ENCODE results near the gene TSPAN14. TPM values are rescaled to one million over a fixed set of nuclear protein-coding genes. Genes with fewer than 3 reads are reported as not detected.

The TSPAN14 gene
- total RNA-seq, 4 donors from 2014 or later: 37.1 to 110 (median 66.1) TPM

DNA sequence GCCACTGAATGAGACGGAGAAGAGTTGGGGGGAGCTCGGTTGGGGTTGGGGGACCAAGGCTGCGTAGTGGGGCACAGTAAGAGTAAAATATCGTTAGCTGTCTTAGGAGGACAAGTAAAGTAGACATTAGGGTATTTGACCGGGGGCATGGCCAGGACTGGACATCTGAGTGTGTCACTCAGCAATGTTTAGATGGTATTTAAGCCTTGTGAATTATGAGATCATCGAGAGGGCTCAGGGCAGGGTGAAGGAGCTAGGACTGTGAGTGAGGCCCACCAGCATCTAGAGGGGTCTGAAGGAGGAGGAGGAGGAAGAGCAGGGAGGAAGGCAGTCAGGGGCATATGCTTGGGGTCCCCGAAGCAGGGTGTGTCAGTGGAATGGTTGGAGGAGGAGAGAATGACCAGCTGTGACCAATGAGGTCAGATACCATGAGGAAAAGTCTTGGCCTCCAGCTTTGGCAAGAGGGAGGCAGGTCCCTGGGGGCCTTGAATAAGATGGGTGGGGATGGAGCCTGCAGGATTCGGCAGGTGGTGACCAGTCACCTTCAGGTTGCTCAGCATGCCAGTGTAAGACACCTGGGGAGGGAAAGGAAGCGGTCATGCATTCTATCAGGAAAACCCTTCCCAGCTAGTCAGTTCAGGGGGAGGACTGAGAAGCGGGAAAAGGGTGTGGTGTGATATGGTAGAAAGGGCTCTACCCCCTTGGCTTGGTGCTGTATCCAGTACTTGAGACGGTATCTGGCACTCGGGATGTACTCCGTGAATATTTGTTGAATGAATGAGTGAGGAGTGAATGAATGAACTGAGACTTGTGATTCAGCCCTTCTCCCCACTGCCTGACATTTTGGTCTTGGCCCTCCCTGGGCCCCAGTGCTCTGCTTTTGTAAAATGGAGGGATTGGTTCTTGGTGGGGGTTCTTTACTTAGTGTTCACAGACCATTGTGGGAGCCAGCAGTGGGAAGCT lies 48.8 kb downstream of the TSPAN14 start:
- peaks cover 16 to 22% of the 10 kb centered on the region in 2 donors for H3K4me1 ChIP-seq

DNA sequence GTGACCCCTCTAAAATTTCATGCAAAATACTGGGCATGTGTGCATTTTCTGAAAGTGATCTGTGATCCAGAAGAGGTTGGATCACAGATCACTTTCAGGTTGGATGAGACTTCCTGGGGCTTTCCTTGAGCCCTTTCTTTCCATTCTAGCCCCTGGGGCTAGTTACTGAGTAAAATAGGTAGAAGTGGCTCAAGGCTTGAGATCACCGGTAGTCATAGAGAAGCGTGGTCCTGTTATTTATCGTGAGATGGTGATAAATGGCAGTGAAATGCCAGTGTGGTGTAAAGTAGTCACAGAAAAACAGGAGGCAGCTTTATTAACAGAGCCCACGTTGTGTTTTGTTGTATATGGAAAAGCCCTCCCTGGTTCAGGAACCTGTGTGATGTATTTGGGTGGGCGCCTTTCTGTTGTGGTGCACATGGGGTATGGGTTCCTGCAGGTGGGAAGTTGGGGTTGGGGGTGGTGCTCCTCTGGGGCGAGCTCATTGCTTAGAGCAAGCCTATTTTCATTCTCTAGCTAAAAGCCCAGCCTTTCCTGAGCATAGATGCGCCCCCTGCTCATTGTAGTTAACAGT lies 49.6 kb downstream of the TSPAN14 start:
- no peaks in the 10 kb centered on the region for H3K27me3 ChIP-seq
- no peaks in the 10 kb centered on the region for H3K9me3 ChIP-seq
- DNase-seq: no peak
- peaks cover 9 to 23% of the 10 kb centered on the region in 2 donors for H3K4me1 ChIP-seq
- TF ChIP-seq, protein P1, sequence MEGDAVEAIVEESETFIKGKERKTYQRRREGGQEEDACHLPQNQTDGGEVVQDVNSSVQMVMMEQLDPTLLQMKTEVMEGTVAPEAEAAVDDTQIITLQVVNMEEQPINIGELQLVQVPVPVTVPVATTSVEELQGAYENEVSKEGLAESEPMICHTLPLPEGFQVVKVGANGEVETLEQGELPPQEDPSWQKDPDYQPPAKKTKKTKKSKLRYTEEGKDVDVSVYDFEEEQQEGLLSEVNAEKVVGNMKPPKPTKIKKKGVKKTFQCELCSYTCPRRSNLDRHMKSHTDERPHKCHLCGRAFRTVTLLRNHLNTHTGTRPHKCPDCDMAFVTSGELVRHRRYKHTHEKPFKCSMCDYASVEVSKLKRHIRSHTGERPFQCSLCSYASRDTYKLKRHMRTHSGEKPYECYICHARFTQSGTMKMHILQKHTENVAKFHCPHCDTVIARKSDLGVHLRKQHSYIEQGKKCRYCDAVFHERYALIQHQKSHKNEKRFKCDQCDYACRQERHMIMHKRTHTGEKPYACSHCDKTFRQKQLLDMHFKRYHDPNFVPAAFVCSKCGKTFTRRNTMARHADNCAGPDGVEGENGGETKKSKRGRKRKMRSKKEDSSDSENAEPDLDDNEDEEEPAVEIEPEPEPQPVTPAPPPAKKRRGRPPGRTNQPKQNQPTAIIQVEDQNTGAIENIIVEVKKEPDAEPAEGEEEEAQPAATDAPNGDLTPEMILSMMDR (IDR thresholded peaks at IDR 0.05): no peak
- no peak for TF ChIP-seq POLR2A (IDR thresholded peaks at IDR 0.05)
- intact Hi-C loops (cut with DNase I; ENCODE audit: low total_unique reads): loop anchor here (5.0 kb wide), 1 partner anchor 46 kb away; no protein-coding TSS in a partner anchor
- no peak overlapping the region for H3K4me3 ChIP-seq
- H3K27ac ChIP-seq: peak overlapping the region; percentile 63 to 76
- no peaks in the 10 kb centered on the region for H3K36me3 ChIP-seq

More for the DNA sequence above, 48.8 kb downstream of the TSPAN14 start:
- no peak for DNase-seq
- Histone ChIP-seq H3K4me3 (no peak overlapping the region), H3K36me3 (no peaks in the 10 kb centered on the region), H3K9me3 (no peaks in the 10 kb centered on the region), H3K27ac (peak overlapping the region; percentile 5 to 76), H3K27me3 (no peaks in the 10 kb centered on the region)
- intact Hi-C loops (cut with DNase I; ENCODE audit: low total_unique reads): loop anchor here (5.0 kb wide), 1 partner anchor 46 kb away; no protein-coding TSS in a partner anchor
- TF ChIP-seq, protein P1 (IDR thresholded peaks at IDR 0.05): no peak
- no peak for TF ChIP-seq POLR2A (IDR thresholded peaks at IDR 0.05)

DNA sequence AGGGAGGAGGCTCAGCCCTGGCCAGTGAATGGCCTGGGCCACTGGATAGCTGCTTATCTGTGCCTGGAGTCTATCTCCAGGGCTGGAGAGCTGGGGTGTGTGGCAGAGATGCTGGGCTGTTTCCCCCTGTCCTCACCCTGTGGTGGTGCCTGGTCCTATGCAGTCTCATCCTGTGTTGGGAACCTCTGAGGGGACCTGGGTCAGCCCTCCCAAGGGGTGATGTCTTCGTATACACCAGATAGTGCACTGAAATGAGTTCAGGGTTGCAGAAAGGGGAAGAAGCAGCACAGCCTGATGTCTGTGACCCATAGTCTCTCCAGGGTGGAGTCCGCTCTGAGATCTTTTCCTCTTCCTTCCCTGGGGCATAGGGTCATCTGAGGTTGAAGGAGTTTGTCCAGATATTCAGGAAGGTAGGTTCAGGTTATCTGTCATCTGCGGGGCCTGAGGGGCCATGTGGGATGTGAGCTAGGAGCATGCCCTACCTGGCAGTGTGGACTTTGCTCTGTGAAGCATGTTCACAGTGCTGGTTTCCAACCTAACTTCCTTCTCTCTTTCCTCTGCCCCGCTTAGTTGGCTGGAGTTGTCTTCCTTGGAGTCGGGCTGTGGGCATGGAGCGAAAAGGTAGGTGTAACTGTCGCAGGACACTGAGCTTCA lies 50.2 kb downstream of the TSPAN14 start:
- DNase-seq: no peak
- H3K36me3 ChIP-seq: no peaks in the 10 kb centered on the region
- no peaks in the 10 kb centered on the region for H3K27me3 ChIP-seq
- H3K27ac ChIP-seq: peak overlapping the region; percentile 63 to 76
- intact Hi-C loops (cut with DNase I; ENCODE audit: low total_unique reads): loop anchor here (5.0 kb wide), 1 partner anchor 47 kb away; no protein-coding TSS in a partner anchor
- no peak for TF ChIP-seq POLR2A (IDR thresholded peaks at IDR 0.05)
- TF ChIP-seq, protein P1 (IDR thresholded peaks at IDR 0.05): no peak
- peaks cover 5 to 25% of the 10 kb centered on the region in 2 donors for H3K4me1 ChIP-seq
- no peaks in the 10 kb centered on the region for H3K9me3 ChIP-seq
- no peak overlapping the region for H3K4me3 ChIP-seq

DNA sequence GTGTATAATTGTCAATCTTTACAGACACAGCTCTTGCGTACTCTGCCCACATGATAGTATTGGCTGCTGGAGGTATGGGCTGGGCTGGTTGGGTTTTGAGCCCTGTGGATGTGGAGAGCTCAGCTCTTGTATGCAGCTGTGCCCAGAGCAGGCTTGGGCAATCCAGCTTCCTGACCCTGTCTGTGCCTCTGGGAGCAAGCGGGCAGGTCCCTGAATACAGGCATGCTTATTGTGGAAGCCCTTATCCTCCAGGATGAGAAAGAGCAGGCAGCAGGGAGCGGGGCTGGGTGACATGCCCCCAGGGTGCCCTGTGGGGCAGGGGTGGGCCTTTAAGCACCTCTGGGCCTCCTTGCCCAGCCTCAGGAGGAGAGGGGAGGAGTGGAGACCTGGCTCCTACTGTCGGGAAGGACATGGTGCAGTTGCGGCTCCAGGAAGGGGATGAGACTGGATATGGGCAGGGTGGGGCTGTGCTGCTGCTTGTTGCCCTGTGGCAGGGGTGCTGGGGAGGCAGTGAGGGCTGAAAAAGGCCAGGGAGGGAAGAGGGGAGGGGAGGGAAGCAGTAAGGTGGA lies 50.9 kb downstream of the TSPAN14 start:
- intact Hi-C loops (cut with DNase I; ENCODE audit: low total_unique reads): loop anchor here (5.0 kb wide), 1 partner anchor 48 kb away; no protein-coding TSS in a partner anchor
- no peak overlapping the region for H3K4me3 ChIP-seq
- H3K27ac ChIP-seq: peak overlapping the region; percentile 63 to 76
- H3K36me3 ChIP-seq: no peaks in the 10 kb centered on the region
- peaks cover 0 to 22% of the 10 kb centered on the region in 2 donors for H3K4me1 ChIP-seq
- no peak for TF ChIP-seq POLR2A (IDR thresholded peaks at IDR 0.05)
- TF ChIP-seq, protein P1 (IDR thresholded peaks at IDR 0.05): no peak
- no peak for DNase-seq
- H3K9me3 ChIP-seq: no peaks in the 10 kb centered on the region
- H3K27me3 ChIP-seq: no peaks in the 10 kb centered on the region
